22Rv1 (cell line): Measurements from ENCODE around the gene FABP7.

Experiments
- CTCF ChIP-seq: fragments of 450-650 bp; IDR thresholded peaks from 2 replicates; pipeline ENCODE4 v1.5.1; 2017; ENCODE audit warnings: mild to moderate bottlenecking
- ZFX ChIP-seq: fragments of 450-650 bp; IDR thresholded peaks from 2 replicates; pipeline ENCODE4 v1.6.1; 2017; ENCODE audit warnings: antibody characterized with exemption, borderline replicate concordance

- no peak for TF ChIP-seq CTCF
- no peak for TF ChIP-seq ZFX
These were observed 20.6 kb downstream of the FABP7 start for GRCh38 chr6:122799916-122800686.
